ENCODE data around the gene DACT2. TPM values are rescaled to one million over a fixed set of nuclear protein-coding genes. Genes with fewer than 3 reads are reported as not detected.

DACT2 gene
- total and polyA plus RNA-seq, 10 of the 15 experiments (the other 5 are each of a cell fraction or from before 2014, with no cell fraction given), result not detected

DNA sequence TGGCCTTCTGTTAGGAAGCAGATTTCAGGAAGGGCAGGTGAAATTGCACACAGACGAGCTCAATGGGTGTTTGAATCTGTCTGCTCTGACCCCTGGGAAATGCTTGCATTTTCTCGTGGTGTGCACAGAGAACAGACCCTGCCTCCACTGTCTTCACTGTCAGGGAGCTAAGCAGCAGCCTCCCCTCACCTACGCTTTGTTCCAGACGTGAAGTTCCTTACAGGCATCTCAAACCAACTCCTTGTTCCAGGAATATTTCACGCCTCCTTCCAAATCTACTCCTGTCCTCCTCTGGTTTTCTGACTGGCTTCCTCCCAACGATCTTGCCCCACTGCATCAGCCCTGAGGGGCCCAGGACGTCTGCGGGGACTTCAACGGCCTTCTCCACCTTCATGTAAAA, 13.7 kb downstream of the DACT2 start:
- POLR2A ChIA-PET, result no interaction called here
- Histone ChIP-seq H3K27ac (ENCODE audit: control insufficient read depth, insufficient read depth) (no peak overlapping the region), H3K9ac (ENCODE audit: control insufficient read depth, insufficient read depth, low read length) (no peak overlapping the region), H3K9me3 (replicated peaks; ENCODE audit: control insufficient read depth, insufficient read depth, low read length) (no peaks in the 10 kb centered on the region), H4K20me1 (ENCODE audit: control insufficient read depth, insufficient read depth) (no peaks in the 10 kb centered on the region), H3K79me2 (ENCODE audit: control insufficient read depth, insufficient read depth, low read length) (no peaks in the 10 kb centered on the region), H3K36me3 (ENCODE audit: control insufficient read depth in 2 of 2, insufficient read depth in 2 of 2, low read length in 1 of 2) (no peaks in the 10 kb centered on the region), H3K4me1 (ENCODE audit: control insufficient read depth, insufficient read depth, low read length) (no peaks in the 10 kb centered on the region), H3K4me3 (no peak overlapping the region), H3K4me2 (ENCODE audit: control insufficient read depth, insufficient read depth) (no peak overlapping the region), H3K27me3 (replicated peaks in 1 of 2; ENCODE audit: control insufficient read depth in 2 of 2, insufficient read depth in 2 of 2, low read length in 1 of 2) (no peaks in the 10 kb centered on the region), H2AFZ (ENCODE audit: control insufficient read depth, low read depth, low read length) (no peak overlapping the region)
- in situ Hi-C loops (cut with MboI) (no loop called here), intact Hi-C loops (cut with micrococcal nuclease; ENCODE audit: unreplicated experiment) (no loop called here)
- BruUV-seq (replicated peaks), result no TSS peak
- CTCF ChIA-PET, result interaction anchor here (1.1 kb wide), 1 partner anchor 12 kb away, joined by 4 read pairs; no protein-coding TSS in a partner anchor
- TF ChIP-seq, protein P1, sequence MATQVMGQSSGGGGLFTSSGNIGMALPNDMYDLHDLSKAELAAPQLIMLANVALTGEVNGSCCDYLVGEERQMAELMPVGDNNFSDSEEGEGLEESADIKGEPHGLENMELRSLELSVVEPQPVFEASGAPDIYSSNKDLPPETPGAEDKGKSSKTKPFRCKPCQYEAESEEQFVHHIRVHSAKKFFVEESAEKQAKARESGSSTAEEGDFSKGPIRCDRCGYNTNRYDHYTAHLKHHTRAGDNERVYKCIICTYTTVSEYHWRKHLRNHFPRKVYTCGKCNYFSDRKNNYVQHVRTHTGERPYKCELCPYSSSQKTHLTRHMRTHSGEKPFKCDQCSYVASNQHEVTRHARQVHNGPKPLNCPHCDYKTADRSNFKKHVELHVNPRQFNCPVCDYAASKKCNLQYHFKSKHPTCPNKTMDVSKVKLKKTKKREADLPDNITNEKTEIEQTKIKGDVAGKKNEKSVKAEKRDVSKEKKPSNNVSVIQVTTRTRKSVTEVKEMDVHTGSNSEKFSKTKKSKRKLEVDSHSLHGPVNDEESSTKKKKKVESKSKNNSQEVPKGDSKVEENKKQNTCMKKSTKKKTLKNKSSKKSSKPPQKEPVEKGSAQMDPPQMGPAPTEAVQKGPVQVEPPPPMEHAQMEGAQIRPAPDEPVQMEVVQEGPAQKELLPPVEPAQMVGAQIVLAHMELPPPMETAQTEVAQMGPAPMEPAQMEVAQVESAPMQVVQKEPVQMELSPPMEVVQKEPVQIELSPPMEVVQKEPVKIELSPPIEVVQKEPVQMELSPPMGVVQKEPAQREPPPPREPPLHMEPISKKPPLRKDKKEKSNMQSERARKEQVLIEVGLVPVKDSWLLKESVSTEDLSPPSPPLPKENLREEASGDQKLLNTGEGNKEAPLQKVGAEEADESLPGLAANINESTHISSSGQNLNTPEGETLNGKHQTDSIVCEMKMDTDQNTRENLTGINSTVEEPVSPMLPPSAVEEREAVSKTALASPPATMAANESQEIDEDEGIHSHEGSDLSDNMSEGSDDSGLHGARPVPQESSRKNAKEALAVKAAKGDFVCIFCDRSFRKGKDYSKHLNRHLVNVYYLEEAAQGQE (IDR thresholded peaks at IDR 0.05; ENCODE audit: low read depth, low read length), result no peak
- TF ChIP-seq EP300 (IDR thresholded peaks at IDR 0.05; ENCODE audit: borderline replicate concordance in 1 of 2, control insufficient read depth in 1 of 2, low read depth in 2 of 2, low read length in 2 of 2) (no peak), LARP7 (IDR thresholded peaks at IDR 0.05) (no peak), IRF4 (IDR thresholded peaks at IDR 0.05; ENCODE audit: low read depth, low read length) (no peak), CHD2 (IDR thresholded peaks at IDR 0.05; ENCODE audit: borderline replicate concordance, low read depth, low read length) (no peak), ZBED1 (IDR thresholded peaks at IDR 0.05; ENCODE audit: borderline replicate concordance) (no peak), RUNX3 (IDR thresholded peaks at IDR 0.05; ENCODE audit: low read length) (no peak), BHLHE40 (IDR thresholded peaks at IDR 0.05; ENCODE audit: borderline replicate concordance in 1 of 2, low read depth in 2 of 2, low read length in 1 of 2) (no peak), MEF2A (IDR thresholded peaks at IDR 0.05; ENCODE audit: insufficient read depth, low read depth, low read length) (no peak)
- TF ChIP-seq, protein P2, sequence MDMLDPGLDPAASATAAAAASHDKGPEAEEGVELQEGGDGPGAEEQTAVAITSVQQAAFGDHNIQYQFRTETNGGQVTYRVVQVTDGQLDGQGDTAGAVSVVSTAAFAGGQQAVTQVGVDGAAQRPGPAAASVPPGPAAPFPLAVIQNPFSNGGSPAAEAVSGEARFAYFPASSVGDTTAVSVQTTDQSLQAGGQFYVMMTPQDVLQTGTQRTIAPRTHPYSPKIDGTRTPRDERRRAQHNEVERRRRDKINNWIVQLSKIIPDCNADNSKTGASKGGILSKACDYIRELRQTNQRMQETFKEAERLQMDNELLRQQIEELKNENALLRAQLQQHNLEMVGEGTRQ (IDR thresholded peaks at IDR 0.05; ENCODE audit: borderline replicate concordance, low read depth, low read length), result no peak
- TF ChIP-seq, protein P3, sequence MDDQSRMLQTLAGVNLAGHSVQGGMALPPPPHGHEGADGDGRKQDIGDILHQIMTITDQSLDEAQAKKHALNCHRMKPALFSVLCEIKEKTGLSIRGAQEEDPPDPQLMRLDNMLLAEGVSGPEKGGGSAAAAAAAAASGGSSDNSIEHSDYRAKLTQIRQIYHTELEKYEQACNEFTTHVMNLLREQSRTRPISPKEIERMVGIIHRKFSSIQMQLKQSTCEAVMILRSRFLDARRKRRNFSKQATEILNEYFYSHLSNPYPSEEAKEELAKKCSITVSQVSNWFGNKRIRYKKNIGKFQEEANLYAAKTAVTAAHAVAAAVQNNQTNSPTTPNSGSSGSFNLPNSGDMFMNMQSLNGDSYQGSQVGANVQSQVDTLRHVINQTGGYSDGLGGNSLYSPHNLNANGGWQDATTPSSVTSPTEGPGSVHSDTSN (IDR thresholded peaks at IDR 0.05; ENCODE audit: insufficient replicate concordance, low read depth, low read length), result no peak
- TF ChIP-seq, protein P4, sequence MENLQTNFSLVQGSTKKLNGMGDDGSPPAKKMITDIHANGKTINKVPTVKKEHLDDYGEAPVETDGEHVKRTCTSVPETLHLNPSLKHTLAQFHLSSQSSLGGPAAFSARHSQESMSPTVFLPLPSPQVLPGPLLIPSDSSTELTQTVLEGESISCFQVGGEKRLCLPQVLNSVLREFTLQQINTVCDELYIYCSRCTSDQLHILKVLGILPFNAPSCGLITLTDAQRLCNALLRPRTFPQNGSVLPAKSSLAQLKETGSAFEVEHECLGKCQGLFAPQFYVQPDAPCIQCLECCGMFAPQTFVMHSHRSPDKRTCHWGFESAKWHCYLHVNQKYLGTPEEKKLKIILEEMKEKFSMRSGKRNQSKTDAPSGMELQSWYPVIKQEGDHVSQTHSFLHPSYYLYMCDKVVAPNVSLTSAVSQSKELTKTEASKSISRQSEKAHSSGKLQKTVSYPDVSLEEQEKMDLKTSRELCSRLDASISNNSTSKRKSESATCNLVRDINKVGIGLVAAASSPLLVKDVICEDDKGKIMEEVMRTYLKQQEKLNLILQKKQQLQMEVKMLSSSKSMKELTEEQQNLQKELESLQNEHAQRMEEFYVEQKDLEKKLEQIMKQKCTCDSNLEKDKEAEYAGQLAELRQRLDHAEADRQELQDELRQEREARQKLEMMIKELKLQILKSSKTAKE (IDR thresholded peaks at IDR 0.05; ENCODE audit: low read depth, poor library complexity, severe bottlenecking), result no peak
- DNase-seq (ENCODE audit: low read depth, low spot score) (no peak), FAIRE-seq (no peak), ATAC-seq (no peak)
- WGBS (ENCODE audit: insufficient coverage, insufficient replicate concordance, low lambda C conversion rate, missing lambda C conversion rate), result 29% methylated on average over 9 of the region's 9 CpGs
- RAD21 ChIA-PET (ENCODE audit: unreplicated experiment), result no interaction called here
- SMC1A ChIA-PET (ENCODE audit: uncharacterized antibody, unreplicated experiment), result no interaction called here
